PC-9 (cell line): Measurements from ENCODE around the gene PAK6.

Experiments
- EZH2 ChIP-seq: fragments of 200-600 bp; sonication (generic); IDR thresholded peaks from 2 replicates; pipeline ENCODE4 v1.8.0; 2017; ENCODE audit warnings: antibody characterized with exemption, low read depth
- TF ChIP-seq, protein P1 (sequence below): fragments of 200-600 bp; sonication (generic); conservative IDR thresholded peaks from 2 replicates; pipeline ENCODE4 v1.6.1; 2017; ENCODE audit warnings: mixed run types, antibody characterized with exemption, mild to moderate bottlenecking, moderate library complexity

DNA sequence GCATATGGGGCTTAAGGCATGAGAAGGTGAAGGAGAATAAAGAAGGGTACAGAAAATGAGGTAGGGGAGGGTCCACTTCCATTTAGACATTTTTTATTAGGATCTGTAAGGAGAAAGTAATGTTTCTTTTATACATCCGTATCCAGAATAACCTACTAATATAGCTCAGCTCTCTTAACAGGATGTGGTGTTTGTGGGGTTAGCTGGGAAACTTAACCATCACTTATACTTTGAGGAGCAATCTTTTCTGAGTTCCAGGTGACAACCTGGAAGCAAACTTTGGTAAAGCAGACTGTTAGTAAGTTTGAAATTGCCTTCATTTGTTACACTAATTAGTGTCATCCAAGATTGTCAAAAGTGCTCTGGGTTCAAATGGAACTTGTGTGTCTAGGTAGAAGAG lies 41.4 kb upstream of the PAK6 start:
- TF ChIP-seq EZH2 = no peak
- TF ChIP-seq, protein P1, sequence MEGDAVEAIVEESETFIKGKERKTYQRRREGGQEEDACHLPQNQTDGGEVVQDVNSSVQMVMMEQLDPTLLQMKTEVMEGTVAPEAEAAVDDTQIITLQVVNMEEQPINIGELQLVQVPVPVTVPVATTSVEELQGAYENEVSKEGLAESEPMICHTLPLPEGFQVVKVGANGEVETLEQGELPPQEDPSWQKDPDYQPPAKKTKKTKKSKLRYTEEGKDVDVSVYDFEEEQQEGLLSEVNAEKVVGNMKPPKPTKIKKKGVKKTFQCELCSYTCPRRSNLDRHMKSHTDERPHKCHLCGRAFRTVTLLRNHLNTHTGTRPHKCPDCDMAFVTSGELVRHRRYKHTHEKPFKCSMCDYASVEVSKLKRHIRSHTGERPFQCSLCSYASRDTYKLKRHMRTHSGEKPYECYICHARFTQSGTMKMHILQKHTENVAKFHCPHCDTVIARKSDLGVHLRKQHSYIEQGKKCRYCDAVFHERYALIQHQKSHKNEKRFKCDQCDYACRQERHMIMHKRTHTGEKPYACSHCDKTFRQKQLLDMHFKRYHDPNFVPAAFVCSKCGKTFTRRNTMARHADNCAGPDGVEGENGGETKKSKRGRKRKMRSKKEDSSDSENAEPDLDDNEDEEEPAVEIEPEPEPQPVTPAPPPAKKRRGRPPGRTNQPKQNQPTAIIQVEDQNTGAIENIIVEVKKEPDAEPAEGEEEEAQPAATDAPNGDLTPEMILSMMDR = no peak
